GM12872 (cell line): Measurements from ENCODE around the gene GRAMD2A.

Source experiments
- CTCF ChIP-seq: IDR thresholded peaks from 3 replicates; pipeline ENCODE4 v1.5.1; 2011; ENCODE audit warnings: low read depth, mild to moderate bottlenecking, low read length, moderate library complexity; ENCODE audit not compliant: insufficient read depth

GRAMD2A gene

GRCh38 chr15:72197460-72198355, at the start of gene GRAMD2A:
Gene GRAMD2A (minus strand): TSS chr15:72197787.
- no peak for TF ChIP-seq CTCF

- no peak for TF ChIP-seq CTCF
Measured at GRCh38 chr15:72242775-72243370, 45.3 kb upstream of the GRAMD2A start.

- TF ChIP-seq CTCF, result no peak
Measured at GRCh38 chr15:72239652-72240051, 42.1 kb upstream of the GRAMD2A start.

- TF ChIP-seq CTCF, result no peak
Measured at GRCh38 chr15:72238586-72238985, 41.0 kb upstream of the GRAMD2A start.

GRCh38 chr15:72237853-72238224, 40.3 kb upstream of the GRAMD2A start:
- TF ChIP-seq CTCF, result no peak

- TF ChIP-seq CTCF, result no peak
Measured at GRCh38 chr15:72237029-72237852, 39.7 kb upstream of the GRAMD2A start.
